GM12892 (cell line): ENCODE measurements around the gene KRTAP10-6.

Experiments used
- POLR2A ChIP-seq: IDR thresholded peaks from 2 replicates; pipeline ENCODE4 v1.6.1; 2011; ENCODE audit warnings: low read depth, low read length, control low read depth
- POLR2AphosphoS5 ChIP-seq: IDR thresholded peaks from 2 replicates; pipeline ENCODE4 v1.6.1; 2011; ENCODE audit warnings: low read depth, low read length, control low read depth
- TAF1 ChIP-seq: IDR thresholded peaks from 2 replicates; pipeline ENCODE4 v1.6.1; 2011; ENCODE audit warnings: low read depth, mild to moderate bottlenecking, control low read depth, low read length, borderline replicate concordance

DNA sequence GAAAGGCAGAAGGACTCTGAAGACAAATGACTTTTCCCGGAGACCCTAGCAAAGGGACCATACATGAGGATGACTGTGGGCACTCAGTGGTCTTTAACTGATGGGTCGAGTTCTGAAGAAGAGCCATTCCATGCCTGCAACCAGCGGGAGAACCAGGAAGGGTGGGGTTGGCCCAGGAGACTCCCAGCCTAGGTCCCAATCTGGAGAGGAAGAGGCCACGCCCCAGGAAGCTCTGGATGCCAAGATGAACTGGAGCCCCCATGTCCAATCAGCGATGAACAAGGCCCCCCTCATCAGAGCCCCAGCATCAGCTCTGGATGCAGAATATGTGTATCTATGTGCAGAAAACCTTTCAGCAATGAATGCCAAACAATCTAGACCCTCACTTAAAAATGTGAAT lies 48.5 kb upstream of the KRTAP10-6 start:
- TF ChIP-seq POLR2A (no peak), TAF1 (no peak), POLR2AphosphoS5 (no peak)
